DND-41 (cell line): Measurements from ENCODE around the gene TCEAL8.

Experiments used
- CTCF ChIP-seq: IDR thresholded peaks from 2 replicates; pipeline ENCODE4 v1.5.1; 2012; ENCODE audit warnings: borderline replicate concordance, low read length, moderate library complexity, mild to moderate bottlenecking; ENCODE audit not compliant: poor library complexity, severe bottlenecking; ENCODE audit errors: extremely low read depth
- EZH2 ChIP-seq: IDR thresholded peaks from 3 replicates; pipeline ENCODE4 v1.6.1; 2012; ENCODE audit warnings: borderline replicate concordance, low read depth, mild to moderate bottlenecking, moderate library complexity, low read length, inconsistent platforms; ENCODE audit not compliant: severe bottlenecking

- TF ChIP-seq EZH2, result no peak
- TF ChIP-seq CTCF, result no peak
Observed at GRCh38 chrX:103234869-103235268, 20.1 kb downstream of the TCEAL8 start.
